Mesendoderm (in vitro differentiated cells): ENCODE measurements around the gene NSUN3.
"Not testable (repeated sequence)": the region's sequence is repeated elsewhere in the genome, so short reads cannot be mapped to it uniquely, and the experiment has no call there.

Source experiments
- DNase-seq: peaks from one replicate; pipeline ENCODE4 v3.0.0; 2013
- H2AK5ac ChIP-seq: 2 replicates; pipeline ENCODE4 v1.6.1; 2013; ENCODE audit warnings: low read length, inconsistent platforms
- H2BK120ac ChIP-seq: 2 replicates; pipeline ENCODE4 v1.6.1; 2013; ENCODE audit warnings: low read depth, mild to moderate bottlenecking, low read length, moderate library complexity, mixed read lengths
- H2BK15ac ChIP-seq: replicated peaks from 2 replicates; pipeline ENCODE4 v1.6.1; 2013; ENCODE audit warnings: low read depth, mild to moderate bottlenecking, moderate library complexity
- H2BK5ac ChIP-seq: 2 replicates; pipeline ENCODE4 v1.6.1; 2013; ENCODE audit warnings: low read length, inconsistent platforms
- H3K18ac ChIP-seq: 2 replicates; pipeline ENCODE4 v1.6.1; 2013; ENCODE audit warnings: mild to moderate bottlenecking, low read length, mixed read lengths
- H3K23ac ChIP-seq: one replicate; pipeline ENCODE4 v1.6.1; 2013; ENCODE audit warnings: low read length
- H3K27ac ChIP-seq: 2 replicates; pipeline ENCODE4 v1.5.1; 2013; ENCODE audit warnings: low read depth, mild to moderate bottlenecking, inconsistent platforms, low read length, moderate library complexity
- H3K27me3 ChIP-seq: 2 replicates; pipeline ENCODE4 v1.6.1; 2013; ENCODE audit warnings: low read length, control low read depth, mild to moderate bottlenecking, inconsistent platforms; ENCODE audit not compliant: insufficient read depth, poor library complexity
- H3K36me3 ChIP-seq: 2 replicates; pipeline ENCODE4 v1.6.1; 2013; ENCODE audit warnings: low read length, inconsistent platforms; ENCODE audit not compliant: control insufficient read depth, insufficient read depth
- H3K4ac ChIP-seq: one replicate; pipeline ENCODE4 v1.6.1; 2013; ENCODE audit warnings: low read depth, mild to moderate bottlenecking, low read length, moderate library complexity
- H3K4me1 ChIP-seq: 2 replicates; pipeline ENCODE4 v1.6.1; 2013; ENCODE audit warnings: low read depth, low read length, inconsistent platforms; ENCODE audit not compliant: control insufficient read depth
- H3K4me2 ChIP-seq: 2 replicates; pipeline ENCODE4 v1.6.1; 2013; ENCODE audit warnings: low read length
- H3K4me3 ChIP-seq: 2 replicates; pipeline ENCODE4 v1.5.1; 2013; ENCODE audit warnings: mild to moderate bottlenecking, low read length
- H3K56ac ChIP-seq: one replicate; pipeline ENCODE4 v1.6.1; 2013; ENCODE audit warnings: low read length
- H3K79me1 ChIP-seq: 2 replicates; pipeline ENCODE4 v1.6.1; 2013; ENCODE audit warnings: low read length, inconsistent platforms
- H3K79me2 ChIP-seq: 2 replicates; pipeline ENCODE4 v1.6.1; 2013; ENCODE audit warnings: mild to moderate bottlenecking, low read length; ENCODE audit not compliant: control insufficient read depth, insufficient read depth
- H3K9ac ChIP-seq: 2 replicates; pipeline ENCODE4 v1.6.1; 2013; ENCODE audit warnings: low read length, inconsistent platforms
- H4K5ac ChIP-seq: one replicate; pipeline ENCODE4 v1.6.1; 2013; ENCODE audit warnings: low read length
- H4K8ac ChIP-seq: one replicate; pipeline ENCODE4 v1.6.1; 2013; ENCODE audit warnings: low read depth, mild to moderate bottlenecking, control low read depth, low read length, moderate library complexity
- WGBS: extraction: QIAGEN DNeasy Blood & Tissue Kit; methylation state at CpG from one replicate; pipeline ENCODE4 v1.1.7; 2013; ENCODE audit warnings: low lambda C conversion rate, missing lambda C conversion rate; ENCODE audit not compliant: insufficient coverage; ENCODE audit errors: extremely low coverage; 5-methylcytosine and 5-hydroxymethylcytosine counted together

The NSUN3 gene

GRCh38 chr3:94101860-94102259 lies 39.0 kb downstream of the NSUN3 start:
- H3K79me2 ChIP-seq = no peaks in the 10 kb centered on the region
- no peaks in the 10 kb centered on the region for H3K79me1 ChIP-seq
- H3K18ac ChIP-seq = no peak overlapping the region
- no peak overlapping the region for H4K8ac ChIP-seq
- no peak overlapping the region for H3K4me2 ChIP-seq
- H3K56ac ChIP-seq = no peak overlapping the region
- no peak for DNase-seq
- no peak overlapping the region for H2BK5ac ChIP-seq
- H3K4ac ChIP-seq = no peak overlapping the region
- H3K9ac ChIP-seq = no peak overlapping the region
- WGBS = no CpG with 5 or more reads among the region's 4 CpGs
- H3K4me3 ChIP-seq = no peak overlapping the region
- H2AK5ac ChIP-seq = no peak overlapping the region
- no peak overlapping the region for H2BK120ac ChIP-seq
- H3K27me3 ChIP-seq = no peaks in the 10 kb centered on the region
- no peak overlapping the region for H4K5ac ChIP-seq
- no peaks in the 10 kb centered on the region for H3K36me3 ChIP-seq
- H3K27ac ChIP-seq = no peak overlapping the region
- peaks cover 2% of the 10 kb centered on the region for H3K4me1 ChIP-seq
- H3K23ac ChIP-seq = no peak overlapping the region
- no peak overlapping the region for H2BK15ac ChIP-seq

GRCh38 chr3:94106268-94106667 lies 43.4 kb downstream of the NSUN3 start:
- no peak overlapping the region for H3K18ac ChIP-seq
- H3K4ac ChIP-seq = no peak overlapping the region
- H3K79me1 ChIP-seq = no peaks in the 10 kb centered on the region
- no peaks in the 10 kb centered on the region for H3K79me2 ChIP-seq
- no peak overlapping the region for H2BK5ac ChIP-seq
- no peak overlapping the region for H3K9ac ChIP-seq
- H3K4me3 ChIP-seq = no peak overlapping the region
- H3K36me3 ChIP-seq = no peaks in the 10 kb centered on the region
- no peaks in the 10 kb centered on the region for H3K27me3 ChIP-seq
- WGBS = no CpG with 5 or more reads among the region's 5 CpGs
- no peak overlapping the region for H3K56ac ChIP-seq
- H4K8ac ChIP-seq = no peak overlapping the region
- no peak overlapping the region for H2AK5ac ChIP-seq
- H4K5ac ChIP-seq = no peak overlapping the region
- no peak overlapping the region for H2BK15ac ChIP-seq
- no peak overlapping the region for H2BK120ac ChIP-seq
- H3K27ac ChIP-seq = no peak overlapping the region
- no peak overlapping the region for H3K23ac ChIP-seq
- DNase-seq = peak; percentile 21
- no peak overlapping the region for H3K4me2 ChIP-seq
- H3K4me1 ChIP-seq = peaks cover 4% of the 10 kb centered on the region

- not testable (repeated sequence) for H3K79me2 ChIP-seq, H3K36me3 ChIP-seq, H3K23ac ChIP-seq, H3K79me1 ChIP-seq, H4K5ac ChIP-seq, H3K4me3 ChIP-seq, H3K4me2 ChIP-seq, H3K27me3 ChIP-seq, H2AK5ac ChIP-seq, H3K4me1 ChIP-seq, H3K27ac ChIP-seq, H3K4ac ChIP-seq, H2BK15ac ChIP-seq, H3K9ac ChIP-seq, H3K18ac ChIP-seq, H4K8ac ChIP-seq, H2BK5ac ChIP-seq, H2BK120ac ChIP-seq, H3K56ac ChIP-seq
- peak; percentile 76 for DNase-seq
Measured at GRCh38 chr3:94110232-94110631, 47.4 kb downstream of the NSUN3 start.

GRCh38 chr3:94110854-94111253 lies 48.0 kb downstream of the NSUN3 start:
- Histone ChIP-seq H3K79me2 (no peaks in the 10 kb centered on the region), H3K18ac (no peak overlapping the region), H3K56ac (no peak overlapping the region), H4K5ac (no peak overlapping the region), H2BK120ac (no peak overlapping the region), H3K27me3 (no peaks in the 10 kb centered on the region), H2AK5ac (no peak overlapping the region), H3K4me3 (no peak overlapping the region), H2BK15ac (no peak overlapping the region), H3K36me3 (no peaks in the 10 kb centered on the region), H3K4ac (no peak overlapping the region), H3K9ac (no peak overlapping the region), H4K8ac (no peak overlapping the region), H3K4me1 (peaks cover 4% of the 10 kb centered on the region), H3K23ac (no peak overlapping the region), H3K4me2 (no peak overlapping the region), H3K27ac (no peak overlapping the region), H3K79me1 (no peaks in the 10 kb centered on the region), H2BK5ac (peak overlapping the region; percentile 44)
- DNase-seq = no peak

GRCh38 chr3:94114666-94115065 lies 51.8 kb downstream of the NSUN3 start:
- Histone ChIP-seq H3K79me2 (no peaks in the 10 kb centered on the region), H3K79me1 (no peaks in the 10 kb centered on the region), H3K4me2 (no peak overlapping the region), H3K27ac (no peak overlapping the region), H3K9ac (no peak overlapping the region), H4K8ac (no peak overlapping the region), H2BK15ac (no peak overlapping the region), H2AK5ac (no peak overlapping the region), H3K4me1 (peaks cover 2% of the 10 kb centered on the region), H3K18ac (no peak overlapping the region), H3K56ac (no peak overlapping the region), H3K36me3 (no peaks in the 10 kb centered on the region), H2BK5ac (no peak overlapping the region), H3K27me3 (no peaks in the 10 kb centered on the region), H4K5ac (no peak overlapping the region), H3K4me3 (no peak overlapping the region), H3K4ac (no peak overlapping the region), H3K23ac (no peak overlapping the region), H2BK120ac (no peak overlapping the region)
- no CpG with 5 or more reads among the region's 5 CpGs for WGBS
- no peak for DNase-seq

- H3K4ac ChIP-seq = no peak overlapping the region
- H3K27me3 ChIP-seq = no peaks in the 10 kb centered on the region
- H3K79me1 ChIP-seq = no peaks in the 10 kb centered on the region
- no peak overlapping the region for H4K8ac ChIP-seq
- no peaks in the 10 kb centered on the region for H3K36me3 ChIP-seq
- peak; percentile 57 for DNase-seq
- H4K5ac ChIP-seq = no peak overlapping the region
- WGBS = 100% methylated on average over 1 of the region's 6 CpGs
- H3K23ac ChIP-seq = no peak overlapping the region
- no peak overlapping the region for H2BK15ac ChIP-seq
- H3K56ac ChIP-seq = no peak overlapping the region
- no peak overlapping the region for H3K4me3 ChIP-seq
- H3K4me1 ChIP-seq = peaks cover 2% of the 10 kb centered on the region
- H3K18ac ChIP-seq = no peak overlapping the region
- H2BK5ac ChIP-seq = no peak overlapping the region
- H3K79me2 ChIP-seq = no peaks in the 10 kb centered on the region
- H2BK120ac ChIP-seq = no peak overlapping the region
- H3K4me2 ChIP-seq = no peak overlapping the region
- no peak overlapping the region for H3K9ac ChIP-seq
- no peak overlapping the region for H2AK5ac ChIP-seq
- H3K27ac ChIP-seq = no peak overlapping the region
Measured at GRCh38 chr3:94115482-94115881, 52.6 kb downstream of the NSUN3 start.
